MM.1S (cell line): ENCODE results near the gene ANKRD52.

ENCODE experiments used
- EZH2 ChIP-seq: fragments of 300-600 bp; sonication (generic); optimal IDR thresholded peaks from 2 replicates; pipeline ENCODE3; 2017; ENCODE audit warnings: low read depth, mild to moderate bottlenecking, antibody characterized with exemption, low read length, mixed read lengths
- EZH2phosphoT487 ChIP-seq: fragments of 300-600 bp; sonication (generic); IDR thresholded peaks from 2 replicates; pipeline ENCODE4 v1.6.1; 2018; ENCODE audit warnings: antibody characterized with exemption, low read length
- TF ChIP-seq, protein P1 (sequence below): fragments of 300-600 bp; sonication (generic); IDR thresholded peaks from 2 replicates; pipeline ENCODE4 v1.5.1; 2016; ENCODE audit warnings: antibody characterized with exemption, low read length, mixed read lengths

DNA sequence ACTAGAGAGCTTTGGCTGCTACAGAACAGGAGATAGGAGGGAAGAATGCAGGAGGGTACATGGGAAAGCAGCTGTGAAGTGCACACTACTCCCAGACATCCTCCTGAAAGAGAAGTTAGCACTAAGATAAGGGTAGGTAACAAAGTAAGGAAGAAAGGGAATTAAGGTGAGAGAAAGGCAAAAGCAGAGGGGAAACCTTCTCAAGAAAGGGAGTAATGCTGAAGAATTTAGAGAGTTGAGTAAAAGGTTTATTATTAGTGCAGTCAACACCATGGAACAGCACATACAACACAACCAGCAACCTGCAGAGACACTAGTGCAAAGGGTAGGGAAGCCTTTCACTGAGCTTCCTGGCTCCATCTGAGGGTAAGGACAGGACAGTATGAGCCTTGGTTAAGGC, 53.9 kb downstream of the ANKRD52 start:
- TF ChIP-seq, protein P1, sequence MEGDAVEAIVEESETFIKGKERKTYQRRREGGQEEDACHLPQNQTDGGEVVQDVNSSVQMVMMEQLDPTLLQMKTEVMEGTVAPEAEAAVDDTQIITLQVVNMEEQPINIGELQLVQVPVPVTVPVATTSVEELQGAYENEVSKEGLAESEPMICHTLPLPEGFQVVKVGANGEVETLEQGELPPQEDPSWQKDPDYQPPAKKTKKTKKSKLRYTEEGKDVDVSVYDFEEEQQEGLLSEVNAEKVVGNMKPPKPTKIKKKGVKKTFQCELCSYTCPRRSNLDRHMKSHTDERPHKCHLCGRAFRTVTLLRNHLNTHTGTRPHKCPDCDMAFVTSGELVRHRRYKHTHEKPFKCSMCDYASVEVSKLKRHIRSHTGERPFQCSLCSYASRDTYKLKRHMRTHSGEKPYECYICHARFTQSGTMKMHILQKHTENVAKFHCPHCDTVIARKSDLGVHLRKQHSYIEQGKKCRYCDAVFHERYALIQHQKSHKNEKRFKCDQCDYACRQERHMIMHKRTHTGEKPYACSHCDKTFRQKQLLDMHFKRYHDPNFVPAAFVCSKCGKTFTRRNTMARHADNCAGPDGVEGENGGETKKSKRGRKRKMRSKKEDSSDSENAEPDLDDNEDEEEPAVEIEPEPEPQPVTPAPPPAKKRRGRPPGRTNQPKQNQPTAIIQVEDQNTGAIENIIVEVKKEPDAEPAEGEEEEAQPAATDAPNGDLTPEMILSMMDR: no peak
- TF ChIP-seq EZH2 (no peak), EZH2phosphoT487 (no peak)
